ENCODE data around the gene UBE2H.

DNA sequence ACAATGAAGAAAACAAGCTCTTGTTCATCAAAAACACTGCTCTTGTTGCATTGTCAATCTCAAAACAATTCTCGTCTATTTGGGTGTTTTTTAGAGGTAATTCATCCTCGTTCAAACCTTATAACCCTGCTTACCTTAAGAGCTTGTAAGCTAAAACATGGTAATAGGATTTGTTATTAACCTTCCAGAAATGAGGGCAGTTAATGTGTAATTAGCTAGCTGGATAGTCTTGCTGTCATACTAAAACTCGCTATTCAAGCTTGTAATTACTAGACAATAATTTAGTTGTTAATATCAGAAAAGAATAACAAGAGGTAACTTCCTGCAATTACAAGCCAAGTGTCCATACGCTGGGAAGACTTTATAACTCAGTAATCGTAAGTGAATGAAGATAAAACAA is 101.6 kb downstream of the UBE2H start:
- TF ChIP-seq POLR2A (IDR thresholded peaks at IDR 0.05; ENCODE audit: low read depth, low read length) (no peak), CHD4 (IDR thresholded peaks at IDR 0.05) (no peak), ZNF384 (IDR thresholded peaks at IDR 0.05; ENCODE audit: borderline replicate concordance, low read depth, low read length) (no peak), FOXM1 (IDR thresholded peaks at IDR 0.05; ENCODE audit: low read depth, low read length) (no peak), YY1 (IDR thresholded peaks at IDR 0.05; ENCODE audit: low read depth, low read length) (no peak)
- TF ChIP-seq, protein P1, sequence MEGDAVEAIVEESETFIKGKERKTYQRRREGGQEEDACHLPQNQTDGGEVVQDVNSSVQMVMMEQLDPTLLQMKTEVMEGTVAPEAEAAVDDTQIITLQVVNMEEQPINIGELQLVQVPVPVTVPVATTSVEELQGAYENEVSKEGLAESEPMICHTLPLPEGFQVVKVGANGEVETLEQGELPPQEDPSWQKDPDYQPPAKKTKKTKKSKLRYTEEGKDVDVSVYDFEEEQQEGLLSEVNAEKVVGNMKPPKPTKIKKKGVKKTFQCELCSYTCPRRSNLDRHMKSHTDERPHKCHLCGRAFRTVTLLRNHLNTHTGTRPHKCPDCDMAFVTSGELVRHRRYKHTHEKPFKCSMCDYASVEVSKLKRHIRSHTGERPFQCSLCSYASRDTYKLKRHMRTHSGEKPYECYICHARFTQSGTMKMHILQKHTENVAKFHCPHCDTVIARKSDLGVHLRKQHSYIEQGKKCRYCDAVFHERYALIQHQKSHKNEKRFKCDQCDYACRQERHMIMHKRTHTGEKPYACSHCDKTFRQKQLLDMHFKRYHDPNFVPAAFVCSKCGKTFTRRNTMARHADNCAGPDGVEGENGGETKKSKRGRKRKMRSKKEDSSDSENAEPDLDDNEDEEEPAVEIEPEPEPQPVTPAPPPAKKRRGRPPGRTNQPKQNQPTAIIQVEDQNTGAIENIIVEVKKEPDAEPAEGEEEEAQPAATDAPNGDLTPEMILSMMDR (IDR thresholded peaks at IDR 0.05 in 2 of 3, conservative IDR thresholded peaks at IDR 0.05 in 1 of 3; ENCODE audit: control insufficient read depth in 2 of 3, extremely low read depth in 1 of 3, insufficient read depth in 1 of 3, low read depth in 3 of 3, low read length in 3 of 3), result no peak

Data from GM12878 (cell line).